T-helper 1 cell (primary cell): ENCODE results near the gene TMEM252.

ENCODE experiments used
- DNase-seq, 5 donors: peaks; one replicate each; pipeline ENCODE4 v3.0.0-alpha.2; 2012 to 2020

The TMEM252 gene

DNA sequence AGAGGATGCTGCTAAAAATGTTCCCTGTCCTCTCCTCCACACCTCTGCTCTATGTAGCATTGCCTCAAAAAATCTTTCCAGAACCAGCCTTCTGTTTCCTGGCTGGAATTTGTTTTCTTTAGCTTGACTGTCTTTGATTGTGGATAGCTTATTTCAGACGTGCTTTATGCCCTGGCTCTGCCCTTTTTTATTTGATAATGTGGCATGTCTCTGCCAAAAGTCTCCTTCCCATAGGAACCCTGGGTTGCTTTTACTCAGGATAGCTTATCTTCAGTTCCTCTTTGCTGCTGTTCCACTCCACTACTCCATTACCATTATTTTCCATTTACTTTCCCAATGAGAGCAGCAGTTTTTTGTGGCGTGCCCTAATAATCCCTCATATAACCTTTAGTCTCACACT lies 885 bp upstream of the TMEM252 start:
- DNase-seq = no peak

DNA sequence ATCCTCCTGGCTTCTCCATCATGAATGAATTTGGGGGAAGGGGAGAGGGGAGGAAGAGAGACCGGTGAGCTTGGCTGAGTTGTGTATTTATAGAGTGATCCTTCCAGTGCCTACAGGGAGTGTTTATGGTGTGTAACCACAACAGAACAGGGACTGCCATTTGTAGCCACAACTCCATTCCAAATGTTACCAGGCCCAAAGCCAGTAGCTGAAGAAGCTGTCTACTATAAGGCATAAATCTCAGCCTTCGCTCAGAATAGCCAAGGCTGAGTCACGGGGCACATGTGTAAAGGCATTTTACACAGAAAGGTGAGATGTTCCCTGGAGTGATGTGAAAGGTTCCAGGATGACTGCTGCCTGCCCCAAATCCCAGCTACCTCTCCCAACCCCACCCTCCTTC lies 2.5 kb downstream of the TMEM252 start:
- no peak for DNase-seq

DNA sequence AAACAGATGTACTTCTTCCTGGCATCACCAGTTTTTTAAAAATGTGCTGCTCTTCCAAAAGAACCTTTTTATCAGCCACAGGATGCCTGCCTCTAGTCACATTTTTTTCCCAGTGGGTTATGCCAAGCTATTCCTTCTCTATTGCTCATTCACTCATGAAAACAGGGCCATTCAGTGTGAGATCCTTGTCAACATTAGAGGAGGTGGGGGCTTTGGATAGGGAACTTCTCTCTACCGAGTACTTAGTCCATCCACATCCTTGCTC lies 3.1 kb downstream of the TMEM252 start:
- no peak for DNase-seq

DNA sequence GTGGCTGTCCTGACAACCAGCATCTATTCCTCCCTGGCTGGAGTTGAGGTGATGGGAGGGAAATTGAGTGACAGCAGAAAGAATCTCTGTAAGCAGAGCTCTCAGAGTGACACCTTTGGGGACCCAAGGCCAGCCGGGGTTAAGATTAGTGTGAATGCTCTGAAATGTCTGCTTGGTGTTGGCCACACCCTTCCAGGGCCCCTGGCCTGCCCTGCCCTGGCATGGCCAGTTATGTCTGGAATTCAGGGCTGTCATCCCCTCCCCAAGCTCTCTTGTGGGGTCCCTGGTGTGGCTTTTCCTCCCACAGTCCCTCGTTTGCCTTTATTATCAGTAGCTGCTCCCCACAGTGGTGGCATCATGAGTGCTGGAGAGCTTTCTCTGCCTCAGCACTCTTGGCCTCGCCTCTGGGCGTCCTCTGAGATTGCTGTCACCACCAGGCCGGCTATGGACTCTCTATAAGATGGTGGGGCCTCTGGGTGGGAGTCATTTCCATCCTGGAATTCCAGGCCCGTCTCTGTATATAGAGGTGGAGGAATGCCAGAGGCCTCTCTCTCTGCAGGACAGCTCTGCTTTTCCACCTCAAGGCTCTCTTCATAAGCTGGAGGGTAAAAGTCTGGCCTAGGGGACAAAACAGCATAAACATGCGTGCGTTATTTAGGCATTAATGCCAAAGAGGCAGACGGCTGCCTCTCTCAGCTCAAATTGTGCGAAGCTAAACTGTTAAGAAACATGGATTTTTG lies 3.6 kb downstream of the TMEM252 start:
- DNase-seq = no peak

DNA sequence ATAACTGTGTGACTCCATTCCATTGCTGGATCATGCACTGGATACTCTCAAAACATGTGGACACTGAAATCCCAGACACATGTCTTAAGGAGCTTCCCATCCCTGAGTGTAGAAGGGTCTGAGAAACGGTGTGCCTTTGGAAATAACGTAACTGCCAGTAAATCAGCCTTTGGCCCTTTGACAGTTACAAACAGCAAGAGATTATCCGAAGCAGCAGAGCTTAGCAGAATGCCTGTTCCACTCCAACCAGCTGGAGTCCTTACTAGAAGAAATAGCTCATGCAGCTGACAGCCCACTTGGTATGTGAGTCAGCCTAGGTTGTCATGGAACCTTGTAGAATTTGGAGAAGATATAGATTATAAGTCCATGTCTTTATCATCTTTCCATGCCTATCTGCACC lies 7.0 kb downstream of the TMEM252 start:
- DNase-seq = no peak

DNA sequence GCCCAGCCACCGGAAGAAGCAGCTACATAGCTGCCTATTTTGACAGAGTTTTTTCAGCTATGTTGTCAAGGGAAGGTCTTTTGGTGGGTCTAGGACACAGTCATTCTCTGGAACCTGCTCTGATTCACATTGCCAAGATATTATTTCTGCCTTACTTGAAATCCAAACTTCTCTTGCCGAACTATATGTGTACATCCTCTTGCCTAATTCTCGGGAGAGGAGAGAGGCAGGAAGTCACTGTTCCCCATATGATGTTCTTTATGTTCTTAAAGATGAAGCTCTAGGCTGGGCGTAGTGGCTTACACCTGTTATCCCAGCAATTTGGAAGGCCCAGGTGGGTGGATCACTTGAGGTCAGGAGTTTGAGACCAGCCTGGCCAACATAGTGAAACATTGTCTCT lies 8.6 kb downstream of the TMEM252 start:
- no peak for DNase-seq

DNA sequence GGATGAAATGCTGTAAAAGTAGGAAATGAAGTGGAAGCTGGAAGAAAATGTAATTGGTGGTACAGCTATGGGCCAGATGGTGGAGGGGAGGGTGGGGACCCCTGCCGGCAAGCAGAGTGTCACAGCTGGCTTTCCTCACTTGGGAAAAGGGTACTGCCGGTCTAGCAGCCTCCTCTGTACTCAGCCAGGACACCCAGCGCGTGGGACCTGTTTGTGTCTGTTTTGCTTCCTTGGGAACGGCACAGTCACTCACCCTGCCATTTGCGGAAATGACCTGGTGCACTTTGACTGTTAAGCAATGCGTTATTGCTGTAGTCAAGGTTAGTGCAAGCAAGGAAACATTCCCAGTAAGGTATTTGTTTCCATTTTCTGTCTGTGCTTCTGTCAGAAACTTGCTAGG lies 10.1 kb downstream of the TMEM252 start:
- no peak for DNase-seq

DNA sequence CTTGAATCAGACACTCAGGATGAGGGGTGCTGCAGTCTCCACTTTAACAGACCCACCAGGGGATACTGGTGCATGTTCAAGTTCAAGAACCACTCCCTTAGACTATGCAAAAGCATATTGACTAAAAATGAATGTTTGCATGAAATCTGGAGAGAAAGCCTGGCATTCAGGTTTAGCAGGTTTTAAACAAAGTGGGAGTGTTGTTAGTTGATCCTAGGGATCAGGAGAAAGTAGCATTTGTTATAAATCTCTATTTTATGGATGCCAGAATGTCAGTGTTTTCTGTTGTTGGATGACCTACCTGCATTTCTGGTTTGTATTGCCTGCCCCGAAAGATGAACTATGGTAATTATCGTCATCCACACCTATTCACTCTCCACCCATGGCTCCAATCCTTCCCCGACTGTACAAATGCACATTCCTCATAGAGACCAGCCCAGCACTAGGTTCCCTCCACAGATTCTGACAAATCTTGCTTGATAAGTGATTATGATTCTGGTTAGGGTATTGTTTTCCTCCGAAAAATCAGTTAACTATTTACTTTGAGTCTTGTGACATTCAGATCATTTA lies 17.2 kb downstream of the TMEM252 start:
- DNase-seq = no peak

DNA sequence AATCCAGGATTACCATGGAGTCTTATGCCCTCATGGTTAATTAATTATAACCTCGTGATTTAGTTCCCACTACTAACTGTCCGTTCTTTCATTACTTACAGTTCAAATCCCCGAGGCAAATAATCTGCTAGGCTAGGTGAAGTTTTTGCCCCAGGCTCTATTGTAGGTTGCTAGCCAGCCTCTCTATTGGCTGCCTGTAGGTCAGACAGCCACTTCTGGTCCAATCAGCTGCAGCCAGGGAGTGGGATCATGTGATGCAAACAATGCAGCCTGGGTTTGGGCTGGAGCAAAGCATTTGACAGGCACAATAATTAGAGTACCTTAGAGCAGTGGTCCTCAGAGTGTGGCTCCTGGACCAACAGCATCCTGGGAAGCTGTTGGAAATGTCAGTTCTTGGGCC lies 17.7 kb downstream of the TMEM252 start:
- DNase-seq = no peak

DNA sequence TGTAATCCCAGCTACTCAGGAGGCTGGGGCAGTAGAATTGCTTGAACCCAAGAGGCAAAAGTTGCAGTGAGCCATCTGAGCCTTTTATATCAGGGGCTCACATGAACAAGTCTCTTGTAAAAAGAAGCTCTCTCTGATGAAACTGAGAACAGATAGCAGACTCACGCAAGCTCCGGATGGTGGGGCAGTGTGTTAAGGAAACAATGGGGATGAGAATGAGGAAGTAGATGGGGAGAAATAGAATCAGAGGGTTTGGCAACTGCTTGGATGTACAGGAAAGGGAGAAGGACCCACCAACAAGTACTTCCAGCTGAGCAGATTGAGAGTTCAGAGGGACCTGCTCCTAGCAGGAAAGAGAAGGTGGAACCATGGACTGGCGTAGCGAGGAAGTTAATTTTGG lies 18.6 kb downstream of the TMEM252 start:
- no peak for DNase-seq

DNA sequence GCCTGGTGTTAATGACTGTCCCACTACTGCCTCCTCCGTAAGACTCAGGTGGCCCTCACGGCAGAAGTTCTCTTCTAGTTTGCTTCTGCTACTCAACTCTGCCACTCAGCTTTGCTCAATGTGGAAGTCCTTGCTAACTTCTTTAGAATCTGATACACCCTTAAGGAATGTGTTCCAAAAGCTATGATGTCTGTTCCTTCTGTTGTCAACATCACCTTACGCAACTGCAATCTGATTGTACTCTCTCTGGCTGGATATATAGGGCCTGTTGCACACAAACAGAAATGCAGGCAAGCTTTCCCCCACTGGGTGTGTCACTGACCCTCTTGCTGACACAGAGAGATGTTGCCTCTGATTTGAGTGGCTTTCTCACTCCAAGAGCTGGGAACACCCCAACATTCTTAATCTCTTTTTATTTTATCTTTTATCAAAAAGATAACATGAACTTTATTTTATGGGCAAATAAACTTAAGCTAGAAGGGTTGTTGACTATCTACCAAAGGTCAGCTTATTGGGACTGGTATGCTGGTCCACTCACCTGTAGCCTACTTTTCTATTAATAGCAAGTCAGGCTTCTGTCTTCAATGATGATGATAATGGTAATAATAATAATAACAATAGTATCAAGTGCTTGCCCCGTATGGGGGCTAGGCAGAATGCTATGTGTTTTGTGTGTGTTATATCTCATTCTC lies 25.2 kb downstream of the TMEM252 start:
- DNase-seq = no peak

DNA sequence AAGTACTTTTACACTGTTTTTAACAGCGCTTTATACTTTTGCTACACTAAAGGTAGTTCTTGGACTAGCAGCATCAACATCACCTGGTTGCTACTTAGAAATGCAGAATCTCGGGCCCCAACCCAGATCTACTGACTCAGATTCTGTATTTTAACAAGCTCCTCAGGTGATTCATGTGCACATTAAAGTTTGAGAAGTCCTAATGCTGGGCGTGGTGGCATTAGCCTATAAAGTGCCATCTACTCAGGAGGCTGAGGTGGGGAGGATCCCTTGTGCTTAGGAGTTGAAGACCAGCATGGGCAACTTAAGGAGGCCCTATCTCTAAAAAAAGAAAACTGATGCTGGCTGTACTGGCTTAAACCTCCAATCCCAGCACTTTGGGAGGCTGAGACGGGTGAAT lies 26.7 kb downstream of the TMEM252 start:
- no peak for DNase-seq

DNA sequence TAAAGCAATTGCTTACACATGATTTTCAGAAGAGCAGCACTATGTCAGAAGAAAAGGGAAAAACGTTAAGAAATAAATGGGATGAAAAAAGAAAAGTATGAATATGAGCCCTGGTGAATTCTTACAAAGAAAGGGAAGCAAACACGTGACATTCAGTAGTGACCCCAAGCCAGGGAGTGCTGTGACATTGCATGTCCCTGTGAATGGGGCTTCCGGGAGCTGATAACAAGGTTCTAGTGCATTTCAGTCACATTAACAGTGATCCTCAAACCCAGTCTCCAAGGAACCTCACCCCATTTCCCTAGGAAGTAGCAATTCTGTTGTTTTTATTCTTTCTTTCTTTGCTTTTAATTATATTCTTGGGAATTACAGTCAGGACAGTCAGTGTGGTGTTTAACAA lies 27.3 kb downstream of the TMEM252 start:
- no peak for DNase-seq

DNA sequence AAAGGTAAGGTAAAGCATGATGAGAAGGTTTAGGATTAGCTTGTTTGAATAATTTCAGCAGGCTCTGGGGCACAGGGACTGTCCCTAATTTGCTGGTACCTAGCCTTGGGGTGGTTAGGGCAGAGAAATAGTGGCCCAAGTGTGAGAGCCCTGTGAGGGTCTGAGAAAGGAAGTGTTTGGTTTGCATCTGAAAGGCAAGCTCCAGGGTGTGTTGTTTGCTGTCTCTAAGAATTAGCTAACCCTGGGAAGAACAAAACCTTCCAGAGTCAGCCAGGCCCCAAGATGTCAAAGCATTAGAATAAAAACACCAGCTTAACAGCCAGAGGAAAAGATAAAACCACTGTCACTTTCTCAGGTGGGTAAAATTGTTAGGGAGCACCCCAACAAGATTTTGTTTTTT lies 31.0 kb downstream of the TMEM252 start:
- no peak for DNase-seq

DNA sequence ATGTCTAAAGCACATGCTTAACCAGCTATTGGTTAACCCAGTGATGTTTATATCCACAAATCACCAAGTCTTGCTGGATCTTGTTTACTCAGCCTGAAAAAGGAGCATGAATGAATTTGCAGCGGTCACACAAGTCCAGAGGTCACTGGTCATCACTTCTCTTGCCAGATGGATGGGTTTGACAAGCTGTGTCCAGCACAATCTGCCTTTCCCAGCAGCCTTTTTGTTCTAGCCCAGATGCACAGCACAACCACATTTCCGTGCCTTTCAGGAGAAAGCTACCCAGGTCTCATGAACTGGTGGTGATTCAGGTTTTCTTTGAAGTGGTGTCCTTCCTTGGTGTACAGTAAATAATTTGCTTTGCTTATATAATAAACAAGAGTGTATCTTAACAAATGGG lies 32.1 kb downstream of the TMEM252 start:
- DNase-seq = no peak

DNA sequence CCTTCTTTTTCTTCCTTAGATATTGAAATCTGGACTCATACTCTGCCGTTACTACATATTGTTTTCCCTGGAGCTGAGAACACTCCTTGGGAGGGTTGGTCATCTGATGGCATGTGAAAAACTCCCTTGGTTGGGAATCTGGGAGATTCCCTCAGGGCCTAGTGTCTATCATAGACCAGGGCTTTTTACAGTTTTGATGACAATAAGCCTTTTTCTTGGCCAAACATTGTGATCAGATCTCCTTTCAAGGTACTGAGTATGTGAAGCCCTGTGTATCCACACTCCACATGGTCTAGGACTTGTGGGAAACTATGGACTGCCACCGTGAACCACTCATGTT lies 32.9 kb downstream of the TMEM252 start:
- no peak for DNase-seq

DNA sequence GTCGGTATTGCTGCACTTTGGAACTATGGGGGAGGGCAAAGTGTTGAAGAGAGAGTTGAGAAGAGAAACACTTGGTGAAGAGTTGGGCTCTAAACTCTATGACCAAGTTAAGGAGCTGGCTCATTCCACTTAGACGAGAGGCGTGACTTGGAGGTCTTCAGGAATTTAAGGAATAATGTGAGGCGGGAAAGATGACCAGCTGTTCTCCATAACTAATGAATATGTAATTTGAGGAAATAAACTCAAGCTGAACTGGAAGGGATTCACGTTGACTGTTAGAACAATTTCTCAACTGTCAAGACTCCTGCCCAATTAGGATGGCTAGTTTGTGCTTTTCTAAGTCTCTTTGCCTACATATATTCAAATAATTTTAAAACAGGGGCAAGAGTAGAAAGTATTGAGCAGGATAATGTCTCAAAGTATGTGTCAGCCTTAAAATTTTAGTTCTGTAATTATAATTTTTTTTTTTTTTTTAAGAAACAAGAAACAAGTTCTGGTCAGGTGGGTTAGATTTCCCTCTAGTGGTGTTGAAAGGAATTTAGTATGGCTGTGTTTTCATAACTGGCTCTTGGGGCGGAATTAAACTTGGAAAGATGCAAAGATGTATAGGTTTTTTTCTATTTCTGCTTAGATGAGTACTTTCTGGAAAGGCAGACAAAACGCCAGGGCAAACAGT lies 33.4 kb downstream of the TMEM252 start:
- DNase-seq = no peak

DNA sequence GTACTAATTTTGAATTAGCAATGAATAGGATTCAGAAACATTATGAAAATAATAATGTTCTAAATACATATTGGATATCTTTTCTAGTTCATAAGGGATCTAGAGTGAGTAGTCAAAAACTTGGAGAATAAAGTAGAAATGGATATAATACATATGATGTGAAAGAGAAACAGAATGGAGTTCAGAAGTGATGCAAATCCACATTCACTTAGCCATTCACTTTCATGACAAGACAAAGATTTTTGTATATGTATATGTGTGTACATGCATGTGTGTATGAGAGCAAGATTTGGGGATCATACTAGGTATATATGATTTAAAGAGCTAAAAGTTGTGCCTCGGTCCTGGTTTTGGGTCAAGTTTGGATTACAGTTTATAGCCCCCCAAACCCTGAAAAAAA lies 34.1 kb downstream of the TMEM252 start:
- no peak for DNase-seq

DNA sequence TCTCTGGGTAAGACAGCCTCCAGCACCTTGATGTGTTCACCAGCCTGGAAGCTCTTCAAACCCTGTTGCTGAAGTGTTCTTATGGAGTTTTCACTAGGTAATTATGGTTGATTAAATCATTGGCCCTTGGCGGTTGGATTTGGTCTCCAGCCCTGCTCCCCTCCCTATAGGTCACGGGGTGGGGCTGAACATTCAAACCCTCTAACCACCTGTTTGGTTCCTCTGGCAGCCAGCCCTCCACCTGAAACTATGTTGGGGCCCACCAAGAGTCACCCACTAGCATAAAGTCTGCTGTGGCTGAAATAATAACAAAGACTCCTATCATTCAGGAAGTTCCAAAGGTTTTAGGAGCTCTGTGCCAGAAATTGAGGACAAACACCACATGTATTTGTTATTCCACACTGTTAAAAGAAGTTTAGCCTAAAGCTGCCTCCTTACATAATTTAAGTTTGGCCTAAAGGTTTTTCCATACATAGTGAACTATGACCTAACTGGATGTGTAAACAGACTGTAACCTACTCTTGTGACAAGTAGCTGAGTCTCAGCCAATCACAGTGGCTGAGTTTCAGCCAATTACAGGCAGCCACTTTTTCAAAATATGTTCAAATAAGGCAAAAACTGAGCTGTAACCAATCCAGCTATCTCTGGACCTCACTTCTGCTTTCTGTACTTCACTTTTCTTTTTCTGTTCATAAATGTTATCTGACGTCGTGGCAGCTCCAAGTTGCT lies 34.8 kb downstream of the TMEM252 start:
- no peak for DNase-seq

DNA sequence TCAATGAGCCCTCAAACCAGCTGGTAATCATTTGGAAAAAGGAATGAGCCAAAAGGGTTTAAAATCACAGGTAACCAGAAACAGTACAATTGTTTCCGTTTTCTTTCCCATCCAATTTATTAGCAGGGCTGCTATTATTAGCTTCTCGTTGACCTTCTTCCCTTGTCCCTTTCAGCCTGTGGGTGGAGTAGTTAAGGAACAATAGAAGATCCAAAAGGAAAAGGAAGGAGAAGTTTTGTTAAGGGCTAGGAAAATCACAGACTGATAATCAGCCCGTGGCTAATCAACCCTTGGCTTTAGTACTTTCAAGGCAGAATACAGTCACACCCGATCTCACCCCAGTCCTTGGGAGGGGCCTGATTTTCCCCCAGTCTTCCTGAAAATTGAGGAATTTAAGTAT lies 38.4 kb downstream of the TMEM252 start:
- no peak for DNase-seq

DNA sequence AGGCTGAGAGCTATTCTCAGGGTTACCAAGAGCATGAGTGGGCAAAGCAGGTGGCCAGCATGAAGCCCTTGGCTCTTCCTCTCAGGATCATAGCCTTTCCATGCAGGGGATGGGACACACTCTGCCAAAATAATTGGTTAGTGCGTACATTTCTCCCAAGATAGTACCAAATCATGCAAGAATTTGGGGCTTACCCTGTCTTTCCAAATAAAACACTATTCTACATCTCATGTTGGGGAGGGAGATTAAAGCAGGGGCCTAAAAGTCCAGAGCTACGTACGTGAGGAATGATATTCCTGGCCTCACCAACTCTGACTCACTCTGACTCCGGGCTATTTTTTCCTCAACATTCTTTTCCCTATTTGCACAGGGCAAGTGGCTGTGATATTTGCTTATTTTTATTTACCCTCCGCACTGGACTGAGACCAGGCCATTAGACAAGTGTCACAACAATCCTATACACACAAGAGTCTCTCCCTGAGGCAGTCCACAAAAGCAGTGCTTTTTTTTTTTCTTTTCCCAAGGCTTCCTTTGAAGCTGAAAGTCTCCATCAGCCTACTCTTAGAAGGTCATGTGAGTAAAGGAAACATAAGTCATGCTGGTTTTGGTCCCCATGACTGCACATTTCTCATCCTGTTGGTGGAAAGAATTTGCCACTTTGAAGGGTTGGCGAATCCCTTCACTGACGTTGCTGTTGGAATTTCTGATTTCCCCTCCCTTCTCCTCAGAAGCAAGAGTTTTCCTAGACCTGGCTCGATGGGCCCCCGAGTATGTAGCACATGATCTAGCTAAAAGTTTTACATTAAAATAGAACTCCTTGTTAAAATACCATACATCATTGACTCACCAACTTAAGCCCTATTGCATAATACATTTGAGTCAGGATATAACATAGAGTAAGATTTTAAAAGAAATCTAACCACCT lies 40.0 kb downstream of the TMEM252 start:
- no peak for DNase-seq

DNA sequence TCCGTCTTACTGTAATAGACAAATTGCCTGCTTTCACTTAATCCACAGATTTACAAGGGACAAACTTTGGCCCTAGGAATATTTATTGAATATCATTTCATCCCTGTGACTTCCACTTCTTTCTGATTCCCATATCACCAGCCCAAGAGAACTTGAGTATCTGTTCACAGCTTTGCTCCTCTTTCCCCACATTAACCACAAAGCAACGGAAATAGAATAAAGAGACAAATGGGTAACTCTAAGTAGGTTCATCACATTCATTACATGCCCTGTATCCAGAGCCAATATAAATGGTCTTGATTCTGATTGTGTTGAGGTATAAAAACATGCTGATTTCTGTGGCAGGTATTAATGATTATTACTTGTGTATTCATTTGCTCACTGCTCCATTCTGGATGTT lies 41.9 kb downstream of the TMEM252 start:
- DNase-seq = no peak
